OCI-LY7 (cell line): ENCODE measurements around the gene PROSER2.

Source experiments
- CTCF ChIP-seq: fragments of 200-600 bp; sonication (generic); conservative IDR thresholded peaks from 2 replicates; pipeline ENCODE4 v1.5.1; 2014; ENCODE audit warnings: mild to moderate bottlenecking, antibody characterized with exemption, low read length, moderate library complexity, mixed read lengths
- EZH2phosphoT487 ChIP-seq: fragments of 200-600 bp; sonication (generic); IDR thresholded peaks from 2 replicates; pipeline ENCODE4 v1.6.1; 2018; ENCODE audit warnings: low read depth, borderline replicate concordance, mild to moderate bottlenecking, mixed run types, antibody characterized with exemption, low read length, moderate library complexity, mixed read lengths

GRCh38 chr10:11909618-11910017 is 86.5 kb downstream of the PROSER2 start:
- TF ChIP-seq CTCF (no peak), EZH2phosphoT487 (no peak)
